IMR-90 (cell line): ENCODE results near the gene CSNK1G2. TPM values are rescaled to one million over a fixed set of nuclear protein-coding genes. Genes with fewer than 3 reads are reported as not detected.

Source experiments
- ATAC-seq: fragments of 200-7000 bp; cut with Tn5 transposase; 2 replicates; pipeline ENCODE4 v1.9.1; 2020; ENCODE audit warnings: low read depth, mild to moderate bottlenecking, moderate library complexity
- BruUV-seq: library from RNA; stranded (reverse); fragments of 400-500 nt; replicated peaks from 2 replicates; lab custom pipeline; 2021; lab: Mats Ljungman, UMichigan
- CTCF ChIA-PET: fragments of 300-600 bp; formaldehyde crosslinking; extraction: SDS; loops from one replicate; lab custom pipeline; 2021; ENCODE audit warnings: antibody characterized with exemption; lab: Yijun Ruan, JAX
- POLR2A ChIA-PET: fragments of 300-600 bp; sonication (Branson Sonifier 250); formaldehyde crosslinking; loops from one replicate; lab custom pipeline; 2022; ENCODE audit warnings: antibody characterized with exemption; ENCODE audit not compliant: unreplicated experiment; lab: Charles Lee
- DNase-seq: peaks from one replicate; pipeline ENCODE4 v3.0.0; 2013
- H2AFZ ChIP-seq: replicated peaks from 2 replicates; pipeline ENCODE3; 2013; ENCODE audit warnings: low read length, mild to moderate bottlenecking; ENCODE audit not compliant: poor library complexity
- H2AK5ac ChIP-seq: 2 replicates; pipeline ENCODE4 v1.6.1; 2013; ENCODE audit warnings: low read depth, low read length, inconsistent platforms
- H2AK9ac ChIP-seq: replicated peaks from 2 replicates; pipeline ENCODE3; 2013; ENCODE audit warnings: mild to moderate bottlenecking, low read depth, low read length, moderate library complexity; ENCODE audit not compliant: poor library complexity
- H2BK120ac ChIP-seq: 2 replicates; pipeline ENCODE4 v1.6.1; 2013; ENCODE audit warnings: low read depth, low read length, inconsistent platforms
- H2BK15ac ChIP-seq: 3 replicates; pipeline ENCODE4 v1.6.1; 2013; ENCODE audit warnings: low read depth, low read length, inconsistent platforms
- H2BK20ac ChIP-seq: 2 replicates; pipeline ENCODE4 v1.6.1; 2013; ENCODE audit warnings: low read depth, mild to moderate bottlenecking, inconsistent platforms, low read length, moderate library complexity
- H2BK5ac ChIP-seq: 2 replicates; pipeline ENCODE4 v1.6.1; 2013; ENCODE audit warnings: mild to moderate bottlenecking, low read depth, low read length, inconsistent platforms; ENCODE audit not compliant: poor library complexity, severe bottlenecking
- H3K14ac ChIP-seq: replicated peaks from 2 replicates; pipeline ENCODE4 v1.6.1; 2013; ENCODE audit warnings: low read depth, low read length, inconsistent platforms
- H3K18ac ChIP-seq: 2 replicates; pipeline ENCODE4 v1.6.1; 2013; ENCODE audit warnings: low read depth, low read length, control low read depth
- H3K23ac ChIP-seq: 2 replicates; pipeline ENCODE4 v1.6.1; 2013; ENCODE audit warnings: low read depth, low read length, inconsistent platforms
- H3K27ac ChIP-seq: 2 replicates; pipeline ENCODE4 v1.5.1; 2013; ENCODE audit warnings: mild to moderate bottlenecking, control low read depth, low read length; ENCODE audit not compliant: insufficient read depth
- H3K27me3 ChIP-seq: 2 replicates; pipeline ENCODE4 v1.6.1; 2013; ENCODE audit warnings: low read length; ENCODE audit not compliant: control insufficient read depth, insufficient read depth
- H3K36me3 ChIP-seq: 2 replicates; pipeline ENCODE4 v1.6.1; 2013; ENCODE audit warnings: low read length, mixed read lengths; ENCODE audit not compliant: control insufficient read depth, insufficient read depth
- H3K4ac ChIP-seq: 2 replicates; pipeline ENCODE4 v1.6.1; 2013; ENCODE audit warnings: low read depth, low read length, inconsistent platforms
- H3K4me1 ChIP-seq: 2 replicates; pipeline ENCODE4 v1.6.1; 2013; ENCODE audit warnings: low read length, mixed read lengths; ENCODE audit not compliant: control insufficient read depth, insufficient read depth
- H3K4me2 ChIP-seq: 2 replicates; pipeline ENCODE4 v1.6.1; 2013; ENCODE audit warnings: low read depth, mild to moderate bottlenecking, control low read depth, low read length, moderate library complexity
- H3K4me3 ChIP-seq: 2 replicates; pipeline ENCODE4 v1.5.1; 2013; ENCODE audit warnings: low read depth, mild to moderate bottlenecking, control low read depth, low read length, moderate library complexity; ENCODE audit not compliant: insufficient read depth
- H3K56ac ChIP-seq: 2 replicates; pipeline ENCODE4 v1.6.1; 2013; ENCODE audit warnings: low read length, inconsistent platforms; ENCODE audit not compliant: insufficient read depth; ENCODE audit errors: extremely low read depth
- H3K79me1 ChIP-seq, 2 experiments: 2 replicates each; pipeline ENCODE4 v1.6.1; 2013; ENCODE audit warnings: low read length in 2 of 2, inconsistent platforms in 1 of 2, low read depth in 1 of 2
- H3K9ac ChIP-seq: 2 replicates; pipeline ENCODE4 v1.6.1; 2013; ENCODE audit warnings: low read depth, low read length, control low read depth
- H3K9me1 ChIP-seq: 2 replicates; pipeline ENCODE4 v1.6.1; 2013; ENCODE audit warnings: low read length, inconsistent platforms; ENCODE audit not compliant: insufficient read depth
- H3K9me3 ChIP-seq: 2 replicates; pipeline ENCODE4 v1.6.1; 2013; ENCODE audit warnings: low read length; ENCODE audit not compliant: control insufficient read depth, insufficient read depth
- H4K20me1 ChIP-seq: 2 replicates; pipeline ENCODE4 v1.6.1; 2013; ENCODE audit warnings: low read length, inconsistent platforms; ENCODE audit not compliant: insufficient read depth
- H4K5ac ChIP-seq: 2 replicates; pipeline ENCODE4 v1.6.1; 2013; ENCODE audit warnings: mild to moderate bottlenecking, low read depth, low read length, control low read depth
- H4K8ac ChIP-seq, 2 experiments: 2 replicates each; pipeline ENCODE4 v1.6.1; 2013; ENCODE audit warnings: low read depth in 2 of 2, low read length in 2 of 2, control low read depth in 1 of 2, inconsistent platforms in 1 of 2
- H4K91ac ChIP-seq: 2 replicates; pipeline ENCODE4 v1.6.1; 2013; ENCODE audit warnings: low read depth, low read length, inconsistent platforms; ENCODE audit not compliant: insufficient read depth
- BHLHE40 ChIP-seq: fragments of 150-350 bp; IDR thresholded peaks from 2 replicates; pipeline ENCODE4 v1.6.1; 2016; ENCODE audit warnings: mild to moderate bottlenecking, low read depth, low read length
- CEBPB ChIP-seq: IDR thresholded peaks from 2 replicates; pipeline ENCODE4 v1.6.1; 2012; ENCODE audit warnings: low read depth, low read length, improper control_type of control experiment
- CHD1 ChIP-seq: IDR thresholded peaks from 2 replicates; pipeline ENCODE4 v1.6.1; 2012; ENCODE audit warnings: low read depth, low read length, improper control_type of control experiment
- NFE2L2 ChIP-seq: fragments of 150-350 bp; IDR thresholded peaks from 2 replicates; pipeline ENCODE4 v1.6.1; 2016; ENCODE audit warnings: low read depth, mild to moderate bottlenecking, low read length
- POLR2A ChIP-seq: IDR thresholded peaks from 2 replicates; pipeline ENCODE4 v1.6.1; 2012; ENCODE audit warnings: mild to moderate bottlenecking, low read depth, low read length
- RAD21 ChIP-seq: IDR thresholded peaks from 2 replicates; pipeline ENCODE4 v1.6.1; 2012; ENCODE audit warnings: low read length, improper control_type of control experiment
- RFX5 ChIP-seq: IDR thresholded peaks from 2 replicates; pipeline ENCODE4 v1.8.0; 2012; ENCODE audit warnings: low read depth, mild to moderate bottlenecking, low read length, moderate library complexity
- WGBS, 2 experiments: methylation state at CpG; one replicate each; pipeline versions ENCODE4 v1.1.5 to v1.1.7; 2013; ENCODE audit warnings: missing lambda C conversion rate in 2 of 2; ENCODE audit not compliant: insufficient read length in 1 of 2; ENCODE audit errors: extremely low coverage in 2 of 2; 5-methylcytosine and 5-hydroxymethylcytosine counted together
- dilution Hi-C: fragments of 300-500 bp; cut with HindIII; formaldehyde crosslinking; loops from one replicate; pipeline ENCODE4 v1.14.3; 2018; ENCODE audit warnings: low sequenced_read_pairs; ENCODE audit not compliant: unreplicated experiment
- in situ Hi-C: fragments of 300-500 bp; cut with MboI; formaldehyde crosslinking; loops from 3 replicates; pipeline ENCODE4 v1.14.3; 2019; ENCODE audit warnings: low sequenced_read_pairs, inconsistent platforms, mixed read lengths
- intact Hi-C: fragments of 100-400 bp; cut with micrococcal nuclease; formaldehyde crosslinking; loops from 2 replicates; pipeline ENCODE4 v1.10.0; 2022
- polyA plus RNA-seq, 3 experiments: library from polyadenylated mRNA; depleted of rRNA; stranded (reverse); fragments of >200 nt; gene quantifications; 2 replicates each; pipeline ENCODE4 v1.2.3, GENCODE V29; 2012; ENCODE audit warnings: low replicate concordance in 1 of 3
- total RNA-seq: library from RNA; depleted of rRNA; stranded (reverse); fragments of >200 nt; gene quantifications from 2 replicates; pipeline ENCODE4 v1.2.3, GENCODE V29; 2012
- TF ChIP-seq, protein P1 (sequence below): fragments of 150-350 bp; IDR thresholded peaks from 2 replicates; pipeline ENCODE4 v1.6.1; 2017; ENCODE audit warnings: mild to moderate bottlenecking, antibody characterized with exemption, low read length, low read depth
- TF ChIP-seq, protein P2 (sequence below): conservative IDR thresholded peaks from 2 replicates; pipeline ENCODE4 v1.5.1; 2012; ENCODE audit warnings: mild to moderate bottlenecking, low read depth, low read length, improper control_type of control experiment
- TF ChIP-seq, protein P3 (sequence below): fragments of 150-350 bp; IDR thresholded peaks from 2 replicates; pipeline ENCODE4 v1.6.1; 2016; ENCODE audit warnings: low read depth, mild to moderate bottlenecking, low read length, moderate library complexity, borderline replicate concordance

The CSNK1G2 gene
- total and polyA plus RNA-seq, 2 of the 4 experiments (the other 2 are of a cell fraction): 38.0 to 96.3 TPM

DNA sequence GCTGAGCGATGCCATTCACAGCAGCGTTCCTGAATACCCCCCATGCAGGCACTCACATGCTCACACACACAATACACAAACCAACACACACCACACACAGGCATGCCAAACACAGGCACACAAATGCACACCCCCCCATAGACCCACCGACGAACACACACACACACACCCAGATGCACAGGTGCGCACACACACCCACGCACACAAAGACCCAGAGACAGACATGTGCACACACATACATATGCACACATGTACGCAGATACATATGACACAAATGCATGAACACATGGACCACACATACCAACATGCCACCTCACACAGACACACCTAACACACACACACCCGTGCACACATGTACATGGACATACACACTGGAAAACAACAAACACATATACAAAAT is 7.0 kb upstream of the CSNK1G2 start:
- Histone ChIP-seq H3K79me1 (no peaks in the 10 kb centered on the region), H3K4me2 (no peak overlapping the region), H3K56ac (no peak overlapping the region), H4K91ac (no peak overlapping the region), H2AK5ac (no peak overlapping the region), H4K8ac (no peak overlapping the region), H3K9me1 (no peaks in the 10 kb centered on the region), H3K18ac (no peak overlapping the region), H4K5ac (no peak overlapping the region), H3K14ac (no peak overlapping the region), H2BK5ac (no peak overlapping the region), H3K4me1 (peaks cover 6% of the 10 kb centered on the region), H3K9me3 (no peaks in the 10 kb centered on the region; the same call in 1 of the 2 replicates), H2BK120ac (no peak overlapping the region), H3K4me3 (no peak overlapping the region), H3K27ac (no peak overlapping the region), H2BK15ac (no peak overlapping the region), H3K27me3 (no peaks in the 10 kb centered on the region), H3K23ac (no peak overlapping the region), H3K4ac (no peak overlapping the region), H4K20me1 (no peaks in the 10 kb centered on the region), H3K9ac (no peak overlapping the region), H2AK9ac (no peak overlapping the region), H3K36me3 (no peaks in the 10 kb centered on the region), H2AFZ (no peak overlapping the region), H2BK20ac (no peak overlapping the region)
- TF ChIP-seq CHD1 (no peak), RAD21 (no peak), BHLHE40 (no peak), NFE2L2 (no peak), POLR2A (no peak), RFX5 (no peak), CEBPB (no peak)
- TF ChIP-seq, protein P1, sequence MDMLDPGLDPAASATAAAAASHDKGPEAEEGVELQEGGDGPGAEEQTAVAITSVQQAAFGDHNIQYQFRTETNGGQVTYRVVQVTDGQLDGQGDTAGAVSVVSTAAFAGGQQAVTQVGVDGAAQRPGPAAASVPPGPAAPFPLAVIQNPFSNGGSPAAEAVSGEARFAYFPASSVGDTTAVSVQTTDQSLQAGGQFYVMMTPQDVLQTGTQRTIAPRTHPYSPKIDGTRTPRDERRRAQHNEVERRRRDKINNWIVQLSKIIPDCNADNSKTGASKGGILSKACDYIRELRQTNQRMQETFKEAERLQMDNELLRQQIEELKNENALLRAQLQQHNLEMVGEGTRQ: no peak
- TF ChIP-seq, protein P2, sequence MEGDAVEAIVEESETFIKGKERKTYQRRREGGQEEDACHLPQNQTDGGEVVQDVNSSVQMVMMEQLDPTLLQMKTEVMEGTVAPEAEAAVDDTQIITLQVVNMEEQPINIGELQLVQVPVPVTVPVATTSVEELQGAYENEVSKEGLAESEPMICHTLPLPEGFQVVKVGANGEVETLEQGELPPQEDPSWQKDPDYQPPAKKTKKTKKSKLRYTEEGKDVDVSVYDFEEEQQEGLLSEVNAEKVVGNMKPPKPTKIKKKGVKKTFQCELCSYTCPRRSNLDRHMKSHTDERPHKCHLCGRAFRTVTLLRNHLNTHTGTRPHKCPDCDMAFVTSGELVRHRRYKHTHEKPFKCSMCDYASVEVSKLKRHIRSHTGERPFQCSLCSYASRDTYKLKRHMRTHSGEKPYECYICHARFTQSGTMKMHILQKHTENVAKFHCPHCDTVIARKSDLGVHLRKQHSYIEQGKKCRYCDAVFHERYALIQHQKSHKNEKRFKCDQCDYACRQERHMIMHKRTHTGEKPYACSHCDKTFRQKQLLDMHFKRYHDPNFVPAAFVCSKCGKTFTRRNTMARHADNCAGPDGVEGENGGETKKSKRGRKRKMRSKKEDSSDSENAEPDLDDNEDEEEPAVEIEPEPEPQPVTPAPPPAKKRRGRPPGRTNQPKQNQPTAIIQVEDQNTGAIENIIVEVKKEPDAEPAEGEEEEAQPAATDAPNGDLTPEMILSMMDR: no peak
- TF ChIP-seq, protein P3, sequence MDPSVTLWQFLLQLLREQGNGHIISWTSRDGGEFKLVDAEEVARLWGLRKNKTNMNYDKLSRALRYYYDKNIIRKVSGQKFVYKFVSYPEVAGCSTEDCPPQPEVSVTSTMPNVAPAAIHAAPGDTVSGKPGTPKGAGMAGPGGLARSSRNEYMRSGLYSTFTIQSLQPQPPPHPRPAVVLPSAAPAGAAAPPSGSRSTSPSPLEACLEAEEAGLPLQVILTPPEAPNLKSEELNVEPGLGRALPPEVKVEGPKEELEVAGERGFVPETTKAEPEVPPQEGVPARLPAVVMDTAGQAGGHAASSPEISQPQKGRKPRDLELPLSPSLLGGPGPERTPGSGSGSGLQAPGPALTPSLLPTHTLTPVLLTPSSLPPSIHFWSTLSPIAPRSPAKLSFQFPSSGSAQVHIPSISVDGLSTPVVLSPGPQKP: no peak
- ATAC-seq (no peak), DNase-seq (no peak)
- BruUV-seq: no TSS peak
- POLR2A ChIA-PET: no interaction called here
- intact Hi-C loops (no loop called here), dilution Hi-C loops (no loop called here), in situ Hi-C loops (no loop called here)
- CTCF ChIA-PET: no interaction called here
- 91% methylated on average over 6 of the region's 8 CpGs; no CpG with 5 or more reads in 1 of the 2 experiments for WGBS, 2 experiments
